ENCODE results near the gene LRMDA. TPM values are rescaled to one million over a fixed set of nuclear protein-coding genes. Genes with fewer than 3 reads are reported as not detected.
A peak's percentile ranks its signal among the peaks of the same experiment; 100 is the strongest.

Gene LRMDA
- total RNA-seq, 1 experiment from 2014 or later = not detected

GRCh38 chr10:75575940-75576339 lies 144.5 kb downstream of the LRMDA start:
- no peak for DNase-seq
- H3K4me3 ChIP-seq (ENCODE audit: insufficient read depth, low read depth, low read length) = no peak overlapping the region
- no peaks in the 10 kb centered on the region for H3K36me3 ChIP-seq (replicated peaks; ENCODE audit: control insufficient read depth, insufficient read depth, low read length)

GRCh38 chr10:75582102-75582501 lies 150.7 kb downstream of the LRMDA start:
- no peaks in the 10 kb centered on the region for H3K27me3 ChIP-seq (ENCODE audit: control insufficient read depth, insufficient read depth, low read length)
- H3K36me3 ChIP-seq (replicated peaks; ENCODE audit: control insufficient read depth, insufficient read depth, low read length) = no peaks in the 10 kb centered on the region
- no peak for DNase-seq
- H3K4me3 ChIP-seq (ENCODE audit: insufficient read depth, low read depth, low read length) = no peak overlapping the region

More at GRCh38 chr10:75575940-75576339, 144.5 kb downstream of the LRMDA start:
- no peaks in the 10 kb centered on the region for H3K27me3 ChIP-seq (ENCODE audit: control insufficient read depth, insufficient read depth, low read length)

- Histone ChIP-seq H3K36me3 (replicated peaks; ENCODE audit: control insufficient read depth, insufficient read depth, low read length) (no peaks in the 10 kb centered on the region), H3K4me3 (ENCODE audit: insufficient read depth, low read depth, low read length) (no peak overlapping the region), H3K27me3 (ENCODE audit: control insufficient read depth, insufficient read depth, low read length) (no peaks in the 10 kb centered on the region)
- no peak for DNase-seq
Observed at GRCh38 chr10:75585294-75585693, 153.9 kb downstream of the LRMDA start.

DNA sequence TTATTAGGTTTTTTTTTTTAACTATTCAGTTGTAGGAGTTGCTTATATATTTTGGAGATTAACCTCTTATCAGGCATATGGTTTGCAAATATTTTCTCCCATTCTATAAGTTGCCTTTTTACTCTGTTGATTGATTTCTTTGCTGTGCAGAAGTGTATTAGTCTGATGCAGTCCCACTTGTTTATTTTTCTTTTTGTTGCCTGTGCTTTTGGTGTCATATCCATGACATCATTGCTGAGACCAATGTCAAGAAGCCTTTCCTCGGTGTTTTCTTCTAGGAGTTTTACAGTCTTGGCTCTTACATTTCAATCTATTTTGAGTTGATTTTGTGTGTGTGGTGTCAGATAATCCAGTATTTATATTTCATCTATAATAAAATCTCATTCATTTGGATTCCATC lies 155.4 kb downstream of the LRMDA start:
- DNase-seq = no peak
- Histone ChIP-seq H3K27me3 (ENCODE audit: control insufficient read depth, insufficient read depth, low read length) (peaks cover under 1% of the 10 kb centered on the region; the same call in 1 of the 2 replicates), H3K4me3 (ENCODE audit: insufficient read depth, low read depth, low read length) (no peak overlapping the region), H3K36me3 (replicated peaks; ENCODE audit: control insufficient read depth, insufficient read depth, low read length) (no peaks in the 10 kb centered on the region)

DNA sequence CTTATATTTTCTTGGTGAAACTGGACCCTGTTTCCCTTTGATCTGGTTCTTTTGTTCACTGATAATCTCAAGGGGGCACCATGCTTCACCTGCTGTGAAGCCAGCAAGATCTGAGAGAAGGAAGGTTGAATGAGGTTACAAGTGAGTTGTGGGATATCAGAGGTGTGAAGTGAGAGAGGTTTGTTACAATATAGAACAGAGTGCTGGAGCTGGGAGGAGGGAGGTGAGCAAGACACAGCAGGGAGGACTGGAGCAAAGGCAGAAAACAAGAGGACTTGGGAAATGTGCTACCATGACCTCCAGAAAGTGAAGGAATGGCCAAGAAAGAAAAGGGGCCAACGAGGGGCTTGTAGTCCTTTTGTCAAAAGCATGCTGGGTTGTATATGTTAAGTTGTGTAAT lies 156.6 kb downstream of the LRMDA start:
- no peak overlapping the region for H3K4me3 ChIP-seq (ENCODE audit: insufficient read depth, low read depth, low read length)
- H3K36me3 ChIP-seq (replicated peaks; ENCODE audit: control insufficient read depth, insufficient read depth, low read length) = no peaks in the 10 kb centered on the region
- no peak for DNase-seq
- H3K27me3 ChIP-seq (ENCODE audit: control insufficient read depth, insufficient read depth, low read length) = peaks cover 2% of the 10 kb centered on the region

DNA sequence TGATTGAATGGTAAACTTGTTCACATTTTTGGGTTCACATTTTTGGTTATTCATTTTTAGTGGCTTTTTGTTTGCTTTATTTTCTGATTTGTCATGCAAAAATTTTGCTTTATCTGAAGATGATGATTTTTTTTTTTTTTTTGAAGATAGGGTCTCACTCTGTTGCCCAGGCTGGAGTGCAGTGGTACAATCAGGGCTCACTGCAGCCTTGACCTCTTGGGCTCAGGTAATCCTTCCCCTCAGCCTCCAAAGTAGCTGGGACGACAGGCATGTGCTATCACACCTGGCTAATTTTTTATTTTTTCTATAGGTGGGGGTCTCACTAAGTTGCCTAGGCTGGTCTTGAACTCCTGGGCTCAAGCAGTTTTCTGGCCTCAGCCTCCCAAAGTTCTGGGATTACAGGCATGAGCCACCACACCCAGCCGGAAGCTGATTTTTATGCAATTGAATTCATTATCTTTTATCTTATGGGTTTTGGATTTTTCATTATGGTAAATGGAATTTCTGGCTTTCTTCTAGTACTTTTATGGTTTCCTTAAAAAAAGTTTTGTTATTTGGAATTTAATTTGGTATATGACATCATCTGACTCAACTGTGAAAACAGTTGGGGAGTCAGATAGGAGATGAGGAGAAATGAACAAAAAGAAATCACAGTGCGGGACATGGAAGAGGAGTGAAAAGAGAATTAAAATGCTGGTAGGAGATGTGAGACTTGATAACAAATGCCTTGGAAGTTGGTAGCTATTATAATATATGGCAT lies 158.7 kb downstream of the LRMDA start:
- no peak for DNase-seq
- Histone ChIP-seq H3K36me3 (replicated peaks; ENCODE audit: control insufficient read depth, insufficient read depth, low read length) (no peaks in the 10 kb centered on the region), H3K4me3 (ENCODE audit: insufficient read depth, low read depth, low read length) (no peak overlapping the region), H3K27me3 (ENCODE audit: control insufficient read depth, insufficient read depth, low read length) (peaks cover 2% of the 10 kb centered on the region)

GRCh38 chr10:75592151-75592787 lies 160.8 kb downstream of the LRMDA start:
- Histone ChIP-seq H3K4me3 (ENCODE audit: insufficient read depth, low read depth, low read length) (no peak overlapping the region), H3K36me3 (replicated peaks; ENCODE audit: control insufficient read depth, insufficient read depth, low read length) (no peaks in the 10 kb centered on the region), H3K27me3 (ENCODE audit: control insufficient read depth, insufficient read depth, low read length) (peaks cover 2% of the 10 kb centered on the region)
- DNase-seq = no peak

- no peak for DNase-seq
- Histone ChIP-seq H3K36me3 (replicated peaks; ENCODE audit: control insufficient read depth, insufficient read depth, low read length) (no peaks in the 10 kb centered on the region), H3K4me3 (ENCODE audit: insufficient read depth, low read depth, low read length) (no peak overlapping the region), H3K27me3 (ENCODE audit: control insufficient read depth, insufficient read depth, low read length) (peaks cover 5% of the 10 kb centered on the region)
Observed at GRCh38 chr10:75592791-75593643, 161.6 kb downstream of the LRMDA start.

DNA sequence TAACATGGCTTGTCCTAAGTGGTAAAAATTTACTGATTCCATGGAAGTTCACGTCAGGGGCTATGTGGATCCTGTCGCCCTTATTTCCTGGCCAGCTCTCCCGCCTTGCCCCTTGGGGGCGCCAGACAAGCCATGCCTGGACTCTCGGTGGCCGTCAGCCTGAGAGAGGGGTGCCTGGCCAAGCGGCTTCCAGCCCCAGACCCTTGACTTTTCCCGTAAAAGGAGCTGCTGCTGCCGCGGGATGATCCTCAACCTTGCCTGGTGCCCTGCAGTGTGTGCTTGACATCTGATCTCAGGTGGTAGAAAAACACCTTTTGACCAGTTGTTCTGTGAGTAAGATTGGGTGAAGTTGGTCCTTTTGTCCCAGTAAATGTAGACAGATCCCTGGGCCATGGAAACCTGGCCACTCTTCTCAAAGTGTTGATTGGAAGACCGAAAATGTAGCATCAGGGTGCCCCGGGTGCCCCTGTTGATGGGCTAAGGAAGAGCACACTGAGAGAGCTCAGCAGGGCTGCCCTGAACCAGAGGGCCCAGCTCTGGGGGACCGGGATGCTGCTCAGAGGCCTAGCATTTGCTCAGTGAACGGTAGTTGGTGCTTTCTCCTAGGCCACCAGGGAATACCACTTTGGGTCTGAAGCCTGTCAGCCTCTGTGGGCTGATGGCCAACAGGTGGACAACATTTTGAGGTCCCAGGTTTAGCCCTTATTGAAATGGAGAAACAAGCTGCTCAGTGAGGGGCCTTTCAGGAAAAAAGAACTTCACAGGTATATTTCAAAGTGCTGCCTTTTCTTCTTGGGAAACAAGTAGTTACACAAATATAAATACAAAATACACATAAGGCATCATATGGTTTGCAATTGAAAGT lies 162.5 kb downstream of the LRMDA start:
- Histone ChIP-seq H3K36me3 (replicated peaks; ENCODE audit: control insufficient read depth, insufficient read depth, low read length) (no peaks in the 10 kb centered on the region), H3K4me3 (ENCODE audit: insufficient read depth, low read depth, low read length) (no peak overlapping the region), H3K27me3 (ENCODE audit: control insufficient read depth, insufficient read depth, low read length) (peaks cover 12% of the 10 kb centered on the region)
- peak; percentile 79 for DNase-seq

GRCh38 chr10:75596930-75597620 lies 165.7 kb downstream of the LRMDA start:
- Histone ChIP-seq H3K4me3 (ENCODE audit: insufficient read depth, low read depth, low read length) (no peak overlapping the region), H3K36me3 (replicated peaks; ENCODE audit: control insufficient read depth, insufficient read depth, low read length) (no peaks in the 10 kb centered on the region), H3K27me3 (ENCODE audit: control insufficient read depth, insufficient read depth, low read length) (peaks cover 28% of the 10 kb centered on the region)
- DNase-seq = no peak

DNA sequence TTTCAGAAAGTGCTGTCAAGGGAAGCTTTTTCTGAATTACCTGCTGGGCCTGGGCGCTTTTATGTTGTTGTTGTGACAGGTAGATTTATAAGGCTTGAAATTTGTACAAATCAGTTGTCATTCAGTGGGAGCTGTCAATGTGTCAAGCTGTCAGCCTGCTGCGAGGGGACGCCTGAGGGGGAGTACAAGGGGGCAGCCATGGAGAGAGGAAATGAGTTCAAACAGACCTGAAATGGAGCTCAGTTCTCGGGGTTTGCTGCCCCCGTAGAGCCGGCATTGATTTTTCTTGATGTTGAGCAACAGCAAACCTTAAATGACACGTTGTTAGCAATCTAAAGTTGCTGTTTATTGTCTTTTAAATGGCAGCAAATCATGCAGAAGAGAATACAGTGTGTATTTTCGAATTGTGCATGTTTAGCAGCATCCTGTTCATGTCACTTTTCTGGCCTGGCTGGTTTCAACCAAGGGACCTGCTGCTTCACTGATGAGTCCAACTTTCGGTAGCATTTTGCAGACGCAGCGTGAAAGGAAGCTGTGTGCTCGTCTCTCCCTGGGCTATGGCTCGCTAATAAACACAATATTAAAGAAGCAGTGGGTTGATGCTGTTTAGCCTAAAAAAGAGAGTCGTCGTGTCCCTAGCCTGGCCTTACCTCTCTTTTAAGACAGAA lies 166.5 kb downstream of the LRMDA start:
- no peaks in the 10 kb centered on the region for H3K36me3 ChIP-seq (replicated peaks; ENCODE audit: control insufficient read depth, insufficient read depth, low read length)
- no peak overlapping the region for H3K4me3 ChIP-seq (ENCODE audit: insufficient read depth, low read depth, low read length)
- H3K27me3 ChIP-seq (ENCODE audit: control insufficient read depth, insufficient read depth, low read length) = peaks cover 35% of the 10 kb centered on the region
- no peak for DNase-seq

GRCh38 chr10:75598998-75599397 lies 167.6 kb downstream of the LRMDA start:
- peaks cover 40% of the 10 kb centered on the region for H3K27me3 ChIP-seq (ENCODE audit: control insufficient read depth, insufficient read depth, low read length)
- DNase-seq = no peak
- H3K4me3 ChIP-seq (ENCODE audit: insufficient read depth, low read depth, low read length) = no peak overlapping the region
- H3K36me3 ChIP-seq (replicated peaks; ENCODE audit: control insufficient read depth, insufficient read depth, low read length) = no peaks in the 10 kb centered on the region

Measured in H7 (cell line).